ENCODE data around the gene C1QL4.

- TF ChIP-seq POLR2A (IDR thresholded peaks at IDR 0.05; ENCODE audit: low read length) (no peak), GATA1 (IDR thresholded peaks at IDR 0.05; ENCODE audit: low read depth, low read length) (no peak)
Measured at GRCh38 chr12:49330631-49331379, 6.2 kb downstream of the C1QL4 start.

Measured in erythroblast (primary cell).